DOHH2 (cell line): ENCODE results near the gene DNAH7.

Experiments used
- H3F3A ChIP-seq: fragments of 200-600 bp; sonication (generic), shearing (Covaris generic); 2 replicates; pipeline ENCODE4 v1.6.0; 2016; ENCODE audit warnings: antibody characterized with exemption, mild to moderate bottlenecking; ENCODE audit not compliant: control insufficient read depth, insufficient read depth
- H3K27ac ChIP-seq: fragments of 200-600 bp; sonication (generic); 2 replicates; pipeline ENCODE4 v1.5.1; 2014; ENCODE audit warnings: low read depth, mild to moderate bottlenecking, low read length, moderate library complexity
- H3K27me3 ChIP-seq: fragments of 200-600 bp; sonication (generic); 2 replicates; pipeline ENCODE4 v1.6.1; 2014; ENCODE audit warnings: mild to moderate bottlenecking, low read length, mixed read lengths; ENCODE audit not compliant: control insufficient read depth
- H3K36me3 ChIP-seq: fragments of 200-600 bp; sonication (generic); 2 replicates; pipeline ENCODE4 v1.6.1; 2014; ENCODE audit warnings: mild to moderate bottlenecking, low read length, moderate library complexity, mixed read lengths; ENCODE audit not compliant: control insufficient read depth
- H3K4me1 ChIP-seq: fragments of 200-600 bp; sonication (generic); 2 replicates; pipeline ENCODE4 v1.6.1; 2014; ENCODE audit warnings: mild to moderate bottlenecking, low read length, mixed read lengths; ENCODE audit not compliant: control insufficient read depth
- H3K4me2 ChIP-seq: fragments of 200-600 bp; sonication (generic); 2 replicates; pipeline ENCODE4 v1.6.0; 2014; ENCODE audit warnings: mild to moderate bottlenecking, low read length, moderate library complexity
- H3K4me3 ChIP-seq: fragments of 200-600 bp; sonication (generic); 2 replicates; pipeline ENCODE4 v1.5.1; 2014; ENCODE audit warnings: mild to moderate bottlenecking, low read length, mixed read lengths
- H3K79me2 ChIP-seq: fragments of 200-600 bp; sonication (generic); 2 replicates; pipeline ENCODE4 v1.6.1; 2014; ENCODE audit warnings: mild to moderate bottlenecking, low read length, mixed read lengths; ENCODE audit not compliant: control insufficient read depth
- H3K9me2 ChIP-seq: fragments of 200-600 bp; sonication (generic); replicated peaks from 2 replicates; pipeline ENCODE4 v1.6.1; 2014; ENCODE audit warnings: mild to moderate bottlenecking, low read length, mixed read lengths; ENCODE audit not compliant: control insufficient read depth
- H3K9me3 ChIP-seq: fragments of 200-600 bp; sonication (generic); 2 replicates; pipeline ENCODE4 v1.6.1; 2014; ENCODE audit warnings: antibody characterized with exemption, low read length, mixed read lengths; ENCODE audit not compliant: control insufficient read depth, insufficient read depth
- H4K20me1 ChIP-seq: fragments of 200-600 bp; sonication (generic); 2 replicates; pipeline ENCODE4 v1.6.0; 2014; ENCODE audit warnings: low read depth, mild to moderate bottlenecking, antibody characterized with exemption, low read length, moderate library complexity; ENCODE audit not compliant: control insufficient read depth, insufficient read depth
- EZH2phosphoT487 ChIP-seq: fragments of 200-600 bp; sonication (generic); IDR thresholded peaks from 2 replicates; pipeline ENCODE4 v1.6.1; 2017; ENCODE audit warnings: borderline replicate concordance, mild to moderate bottlenecking, antibody characterized with exemption, low read length, moderate library complexity, mixed read lengths
- TF ChIP-seq, protein P1 (sequence below): fragments of 200-600 bp; sonication (generic); IDR thresholded peaks from one replicate; pipeline ENCODE4 v1.5.1; 2014; ENCODE audit warnings: antibody characterized with exemption, mild to moderate bottlenecking, low read depth, low read length; ENCODE audit not compliant: poor library complexity, severe bottlenecking

DNAH7 gene

DNA sequence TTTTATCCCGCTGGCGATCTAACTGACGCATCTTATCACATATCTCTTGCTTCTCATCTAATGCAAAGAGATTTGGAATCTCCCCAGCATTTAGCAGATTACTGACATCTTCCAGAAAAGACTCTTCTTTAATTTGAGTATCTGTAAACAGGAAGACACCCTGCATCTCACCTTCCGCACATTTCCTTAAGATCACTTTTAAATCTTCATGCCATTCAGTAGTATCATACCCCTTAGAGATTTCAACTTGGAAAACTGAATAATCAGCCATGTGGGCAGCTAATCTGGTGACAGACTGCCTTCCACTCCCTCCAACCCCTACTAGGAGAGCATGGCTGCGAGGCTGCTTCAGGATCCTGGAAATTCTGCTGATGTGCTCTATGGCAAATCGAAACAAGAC, 204.3 kb downstream of the DNAH7 start:
- H3K4me3 ChIP-seq, result no peak overlapping the region
- no peaks in the 10 kb centered on the region for H3K27me3 ChIP-seq
- no peaks in the 10 kb centered on the region for H3K9me3 ChIP-seq
- TF ChIP-seq EZH2phosphoT487, result no peak
- TF ChIP-seq, protein P1, sequence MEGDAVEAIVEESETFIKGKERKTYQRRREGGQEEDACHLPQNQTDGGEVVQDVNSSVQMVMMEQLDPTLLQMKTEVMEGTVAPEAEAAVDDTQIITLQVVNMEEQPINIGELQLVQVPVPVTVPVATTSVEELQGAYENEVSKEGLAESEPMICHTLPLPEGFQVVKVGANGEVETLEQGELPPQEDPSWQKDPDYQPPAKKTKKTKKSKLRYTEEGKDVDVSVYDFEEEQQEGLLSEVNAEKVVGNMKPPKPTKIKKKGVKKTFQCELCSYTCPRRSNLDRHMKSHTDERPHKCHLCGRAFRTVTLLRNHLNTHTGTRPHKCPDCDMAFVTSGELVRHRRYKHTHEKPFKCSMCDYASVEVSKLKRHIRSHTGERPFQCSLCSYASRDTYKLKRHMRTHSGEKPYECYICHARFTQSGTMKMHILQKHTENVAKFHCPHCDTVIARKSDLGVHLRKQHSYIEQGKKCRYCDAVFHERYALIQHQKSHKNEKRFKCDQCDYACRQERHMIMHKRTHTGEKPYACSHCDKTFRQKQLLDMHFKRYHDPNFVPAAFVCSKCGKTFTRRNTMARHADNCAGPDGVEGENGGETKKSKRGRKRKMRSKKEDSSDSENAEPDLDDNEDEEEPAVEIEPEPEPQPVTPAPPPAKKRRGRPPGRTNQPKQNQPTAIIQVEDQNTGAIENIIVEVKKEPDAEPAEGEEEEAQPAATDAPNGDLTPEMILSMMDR, result no peak
- H3K36me3 ChIP-seq, result no peaks in the 10 kb centered on the region
- H3K4me1 ChIP-seq, result no peaks in the 10 kb centered on the region
- no peak overlapping the region for H3K4me2 ChIP-seq
- no peaks in the 10 kb centered on the region for H3F3A ChIP-seq
- no peaks in the 10 kb centered on the region for H3K9me2 ChIP-seq
- no peaks in the 10 kb centered on the region for H3K79me2 ChIP-seq
- H3K27ac ChIP-seq, result no peak overlapping the region
- no peaks in the 10 kb centered on the region for H4K20me1 ChIP-seq

DNA sequence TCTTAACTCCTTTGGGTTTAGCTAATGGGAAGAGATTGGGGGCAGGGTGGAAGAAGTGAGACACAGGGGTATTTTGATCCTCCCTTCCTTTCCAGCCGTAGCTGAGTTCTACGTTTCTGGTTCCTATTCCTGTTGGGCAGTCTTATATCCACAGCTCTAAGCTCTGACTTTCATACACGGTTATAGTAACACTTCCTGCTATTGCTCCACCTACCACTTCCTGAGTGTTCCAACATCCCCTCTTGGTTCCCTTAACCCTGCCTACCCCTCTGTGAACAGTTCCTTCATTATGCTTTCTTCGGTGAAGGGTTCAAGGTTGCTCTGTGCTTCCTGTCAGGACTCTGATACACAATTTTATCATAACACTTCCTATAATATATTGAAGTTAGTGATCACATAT, 205.1 kb downstream of the DNAH7 start:
- Histone ChIP-seq H3K4me2 (no peak overlapping the region), H3K4me3 (no peak overlapping the region), H3K4me1 (no peaks in the 10 kb centered on the region), H3K27ac (no peak overlapping the region), H3F3A (no peaks in the 10 kb centered on the region), H3K79me2 (no peaks in the 10 kb centered on the region), H3K9me3 (no peaks in the 10 kb centered on the region), H3K9me2 (no peaks in the 10 kb centered on the region), H4K20me1 (no peaks in the 10 kb centered on the region), H3K36me3 (no peaks in the 10 kb centered on the region), H3K27me3 (no peaks in the 10 kb centered on the region)
- TF ChIP-seq EZH2phosphoT487, result no peak
- TF ChIP-seq, protein P1, result no peak

DNA sequence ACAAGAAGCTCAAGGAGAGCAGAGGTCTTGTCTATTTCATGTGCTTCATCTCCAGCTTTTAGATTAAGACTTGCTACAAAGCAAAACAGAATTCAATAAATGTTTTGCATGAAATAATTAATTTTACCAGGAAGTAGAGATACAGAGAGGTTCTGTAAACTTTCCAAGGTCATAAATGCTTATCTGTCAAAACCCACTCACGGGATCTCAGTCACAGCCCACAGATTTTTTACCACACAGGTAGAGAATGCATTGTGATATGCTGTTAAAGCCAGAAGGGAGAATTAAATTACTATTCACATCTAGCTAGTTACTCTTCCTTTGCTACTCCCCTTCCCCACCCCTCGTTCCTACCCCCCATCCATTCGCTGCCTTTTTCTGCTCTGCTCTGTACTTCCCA, 205.5 kb downstream of the DNAH7 start:
- Histone ChIP-seq H3K9me3 (no peaks in the 10 kb centered on the region), H3K4me2 (no peak overlapping the region), H3K4me3 (no peak overlapping the region), H3K36me3 (no peaks in the 10 kb centered on the region), H3K27ac (no peak overlapping the region), H4K20me1 (no peaks in the 10 kb centered on the region), H3K4me1 (no peaks in the 10 kb centered on the region), H3F3A (no peaks in the 10 kb centered on the region), H3K79me2 (no peaks in the 10 kb centered on the region), H3K9me2 (no peaks in the 10 kb centered on the region), H3K27me3 (no peaks in the 10 kb centered on the region)
- TF ChIP-seq, protein P1, result no peak
- no peak for TF ChIP-seq EZH2phosphoT487

DNA sequence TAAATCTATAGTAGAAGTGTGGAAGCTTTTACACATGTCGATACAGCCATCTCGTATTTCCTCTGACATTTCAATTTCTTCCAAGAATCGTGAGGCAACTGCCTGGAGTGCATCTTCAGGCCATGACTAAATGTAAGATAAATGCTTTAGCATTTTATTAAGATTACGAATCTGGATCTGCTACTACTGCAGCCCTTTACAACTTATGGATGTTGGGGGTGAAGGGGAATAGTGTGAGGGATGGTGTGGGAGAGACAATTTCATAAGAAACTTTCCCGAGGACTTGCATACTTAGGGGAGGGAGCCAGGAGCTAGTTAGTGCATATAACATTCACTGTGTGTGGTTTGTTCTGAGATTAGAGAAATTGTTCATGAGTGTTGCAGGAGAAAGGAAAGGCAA, 206.8 kb downstream of the DNAH7 start:
- TF ChIP-seq EZH2phosphoT487, result no peak
- TF ChIP-seq, protein P1, result no peak
- no peaks in the 10 kb centered on the region for H3K36me3 ChIP-seq

More for the DNA sequence above, 206.8 kb downstream of the DNAH7 start:
- Histone ChIP-seq H3K4me3 (no peak overlapping the region), H3K79me2 (no peaks in the 10 kb centered on the region), H3K9me3 (no peaks in the 10 kb centered on the region), H3F3A (no peaks in the 10 kb centered on the region), H3K27me3 (no peaks in the 10 kb centered on the region), H3K9me2 (no peaks in the 10 kb centered on the region), H3K4me1 (no peaks in the 10 kb centered on the region), H3K4me2 (no peak overlapping the region), H3K27ac (no peak overlapping the region), H4K20me1 (no peaks in the 10 kb centered on the region)
